ENCODE data around the gene PCDHGB7.

DNA sequence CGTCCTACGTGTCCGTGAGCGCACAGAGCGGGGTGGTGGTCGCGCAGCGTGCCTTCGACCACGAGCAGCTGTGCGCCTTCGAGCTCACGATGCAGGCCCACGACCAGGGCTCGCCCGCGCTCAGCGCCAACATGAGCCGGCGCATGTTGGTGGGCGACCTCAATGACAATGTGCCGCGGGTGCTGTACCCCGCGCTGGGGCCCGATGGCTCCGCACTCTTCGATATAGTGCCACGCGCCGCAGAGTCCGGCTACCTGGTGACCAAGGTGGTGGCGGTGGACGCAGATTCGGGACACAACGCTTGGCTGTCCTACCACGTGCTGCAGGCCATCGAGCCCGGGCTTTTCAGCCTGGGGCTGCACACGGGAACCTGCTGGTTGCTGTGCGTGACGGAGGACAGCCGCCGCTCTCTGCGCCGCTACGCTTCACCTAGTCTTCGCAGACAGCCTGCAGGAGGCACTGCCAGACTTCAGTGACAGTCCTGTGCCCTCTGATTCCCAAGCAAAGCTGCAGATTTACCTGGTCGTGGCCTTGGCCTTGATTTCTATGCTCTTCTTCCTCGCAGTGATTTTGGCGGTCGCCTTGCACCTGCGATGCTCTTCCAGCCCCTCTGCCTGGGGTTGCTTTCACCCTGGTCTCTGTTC, 10.4 kb downstream of the PCDHGB7 start:
- TF ChIP-seq, protein P1, sequence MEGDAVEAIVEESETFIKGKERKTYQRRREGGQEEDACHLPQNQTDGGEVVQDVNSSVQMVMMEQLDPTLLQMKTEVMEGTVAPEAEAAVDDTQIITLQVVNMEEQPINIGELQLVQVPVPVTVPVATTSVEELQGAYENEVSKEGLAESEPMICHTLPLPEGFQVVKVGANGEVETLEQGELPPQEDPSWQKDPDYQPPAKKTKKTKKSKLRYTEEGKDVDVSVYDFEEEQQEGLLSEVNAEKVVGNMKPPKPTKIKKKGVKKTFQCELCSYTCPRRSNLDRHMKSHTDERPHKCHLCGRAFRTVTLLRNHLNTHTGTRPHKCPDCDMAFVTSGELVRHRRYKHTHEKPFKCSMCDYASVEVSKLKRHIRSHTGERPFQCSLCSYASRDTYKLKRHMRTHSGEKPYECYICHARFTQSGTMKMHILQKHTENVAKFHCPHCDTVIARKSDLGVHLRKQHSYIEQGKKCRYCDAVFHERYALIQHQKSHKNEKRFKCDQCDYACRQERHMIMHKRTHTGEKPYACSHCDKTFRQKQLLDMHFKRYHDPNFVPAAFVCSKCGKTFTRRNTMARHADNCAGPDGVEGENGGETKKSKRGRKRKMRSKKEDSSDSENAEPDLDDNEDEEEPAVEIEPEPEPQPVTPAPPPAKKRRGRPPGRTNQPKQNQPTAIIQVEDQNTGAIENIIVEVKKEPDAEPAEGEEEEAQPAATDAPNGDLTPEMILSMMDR (conservative IDR thresholded peaks at IDR 0.05 in 1 of 2, IDR thresholded peaks at IDR 0.05 in 1 of 2; ENCODE audit: low read depth in 1 of 2, low read length in 2 of 2), result no peak
- no peak for TF ChIP-seq EZH2 (IDR thresholded peaks at IDR 0.05; ENCODE audit: low read length, missing control alignments)
